Activated T-helper 1 cell treated with Interleukin-2 at 50 U/mL for 16 hours (primary cell): ENCODE measurements around the gene MGP.

Source experiments
- DNase-seq: peaks from one replicate; pipeline ENCODE4 v3.0.0-alpha.2; 2020; ENCODE audit warnings: low read depth

MGP gene

GRCh38 chr12:14860490-14860889 lies 25.2 kb downstream of the MGP start:
- no peak for DNase-seq

GRCh38 chr12:14858513-14858912 lies 27.1 kb downstream of the MGP start:
- DNase-seq: no peak

- no peak for DNase-seq
Observed at GRCh38 chr12:14854586-14855183, 31.0 kb downstream of the MGP start.

GRCh38 chr12:14853961-14854360 lies 31.7 kb downstream of the MGP start:
- no peak for DNase-seq

GRCh38 chr12:14852880-14853279 lies 32.8 kb downstream of the MGP start:
- DNase-seq: no peak

- no peak for DNase-seq
Observed at GRCh38 chr12:14850929-14851663, 34.6 kb downstream of the MGP start.

GRCh38 chr12:14849661-14850060 lies 36.0 kb downstream of the MGP start:
- DNase-seq: no peak

- DNase-seq: no peak
Observed at GRCh38 chr12:14846876-14847580, 38.6 kb downstream of the MGP start.

GRCh38 chr12:14846042-14846587 lies 39.5 kb downstream of the MGP start:
- DNase-seq: no peak

GRCh38 chr12:14845350-14845750 lies 40.3 kb downstream of the MGP start:
- DNase-seq: peak; percentile 5

GRCh38 chr12:14844401-14844800 lies 41.3 kb downstream of the MGP start:
- no peak for DNase-seq

GRCh38 chr12:14843425-14843887 lies 42.2 kb downstream of the MGP start, which contains the start of gene ART4:
TSS of gene ART4 (minus strand) at chr12:14843526. CDS start at chr12:14843113, 413 bp downstream.
- no peak for DNase-seq

- no peak for DNase-seq
Observed at GRCh38 chr12:14842315-14842714, 43.3 kb downstream of the MGP start.

GRCh38 chr12:14841761-14842160 lies 43.9 kb downstream of the MGP start:
- DNase-seq: no peak

GRCh38 chr12:14840616-14841015 lies 45.0 kb downstream of the MGP start:
- DNase-seq: no peak

GRCh38 chr12:14839262-14839661 lies 46.4 kb downstream of the MGP start:
- no peak for DNase-seq

GRCh38 chr12:14836336-14837210 lies 49.1 kb downstream of the MGP start:
- no peak for DNase-seq

- DNase-seq: no peak
Observed at GRCh38 chr12:14834509-14834908, 51.1 kb downstream of the MGP start.

- no peak for DNase-seq
Observed at GRCh38 chr12:14833952-14834351, 51.7 kb downstream of the MGP start.

GRCh38 chr12:14833336-14833735 lies 52.3 kb downstream of the MGP start:
- DNase-seq: no peak
